Measurements from ENCODE around the gene INHA.

DNA sequence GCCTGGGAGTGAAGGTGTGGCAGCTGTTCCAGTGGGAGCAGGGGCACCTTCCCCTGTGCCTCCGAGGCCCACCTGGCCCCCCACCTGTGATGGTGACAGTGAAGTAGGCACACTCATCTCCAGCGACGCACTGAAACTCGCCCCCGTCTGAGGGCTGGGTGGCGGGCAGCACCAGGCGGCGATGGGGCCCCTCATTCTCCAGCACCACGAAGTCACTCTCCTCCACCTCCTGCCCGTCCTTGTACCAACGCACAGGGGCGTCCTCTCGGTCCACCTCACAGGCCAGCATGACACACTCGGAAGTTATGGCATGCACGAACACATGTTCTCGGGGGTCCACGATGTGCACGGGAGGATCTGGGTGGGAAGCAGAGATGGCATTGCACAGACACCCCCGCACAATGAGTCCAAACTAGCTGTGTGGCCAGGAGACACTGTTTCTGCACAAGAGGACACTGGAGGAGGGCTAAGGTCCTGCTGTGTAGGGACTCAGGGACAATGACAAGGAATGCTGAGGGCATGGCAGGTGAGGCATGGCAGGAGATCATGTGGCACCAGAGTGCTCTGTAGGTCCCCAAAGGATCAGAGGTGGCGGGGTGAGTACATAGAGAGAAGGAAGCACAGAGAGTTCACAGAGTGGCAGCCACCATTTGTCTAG is 8.7 kb upstream of the INHA start:
- TF ChIP-seq, protein P1, sequence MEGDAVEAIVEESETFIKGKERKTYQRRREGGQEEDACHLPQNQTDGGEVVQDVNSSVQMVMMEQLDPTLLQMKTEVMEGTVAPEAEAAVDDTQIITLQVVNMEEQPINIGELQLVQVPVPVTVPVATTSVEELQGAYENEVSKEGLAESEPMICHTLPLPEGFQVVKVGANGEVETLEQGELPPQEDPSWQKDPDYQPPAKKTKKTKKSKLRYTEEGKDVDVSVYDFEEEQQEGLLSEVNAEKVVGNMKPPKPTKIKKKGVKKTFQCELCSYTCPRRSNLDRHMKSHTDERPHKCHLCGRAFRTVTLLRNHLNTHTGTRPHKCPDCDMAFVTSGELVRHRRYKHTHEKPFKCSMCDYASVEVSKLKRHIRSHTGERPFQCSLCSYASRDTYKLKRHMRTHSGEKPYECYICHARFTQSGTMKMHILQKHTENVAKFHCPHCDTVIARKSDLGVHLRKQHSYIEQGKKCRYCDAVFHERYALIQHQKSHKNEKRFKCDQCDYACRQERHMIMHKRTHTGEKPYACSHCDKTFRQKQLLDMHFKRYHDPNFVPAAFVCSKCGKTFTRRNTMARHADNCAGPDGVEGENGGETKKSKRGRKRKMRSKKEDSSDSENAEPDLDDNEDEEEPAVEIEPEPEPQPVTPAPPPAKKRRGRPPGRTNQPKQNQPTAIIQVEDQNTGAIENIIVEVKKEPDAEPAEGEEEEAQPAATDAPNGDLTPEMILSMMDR (IDR thresholded peaks at IDR 0.05): no peak
- TF ChIP-seq POLR2A (IDR thresholded peaks at IDR 0.05): no peak

Measured in Peyer's patch (tissue), 4 donors.